B cell (primary cell): ENCODE results near the gene ARHGEF10L. TPM values are rescaled to one million over a fixed set of nuclear protein-coding genes. Genes with fewer than 3 reads are reported as not detected.

ENCODE experiments used
- ATAC-seq: fragments of 200-7000 bp; cut with Tn5 transposase; one replicate; pipeline ENCODE4 v1.10.0; 2021; ENCODE audit warnings: low read depth, mild to moderate bottlenecking, moderate number of reproducible peaks, moderate library complexity
- CTCF ChIA-PET: fragments of 350-600 bp; sonication (Branson Sonifier 250); formaldehyde crosslinking; loops from one replicate; lab custom pipeline; 2021; ENCODE audit warnings: antibody characterized with exemption, inconsistent platforms; lab: Charles Lee
- POLR2A ChIA-PET: fragments of 350-600 bp; sonication (Branson Sonifier 250); formaldehyde crosslinking; loops from one replicate; lab custom pipeline; 2021; ENCODE audit warnings: antibody characterized with exemption; lab: Charles Lee
- DNase-seq: peaks from one replicate; pipeline ENCODE4 v3.0.0; 2013
- H2AFZ ChIP-seq: 2 replicates; pipeline ENCODE4 v1.6.1; 2012; ENCODE audit warnings: mild to moderate bottlenecking, low read depth, low read length; ENCODE audit not compliant: insufficient read depth, poor library complexity, severe bottlenecking
- H3K27ac ChIP-seq, 2 donors: 1 replicate in 1 of 2; 2 replicates in 1 of 2; pipeline ENCODE4 v1.5.1; 2012 to 2013; ENCODE audit warnings: low read length in 2 of 2, mild to moderate bottlenecking in 2 of 2, moderate library complexity in 1 of 2
- H3K27me3 ChIP-seq, 4 experiments: fragments of 200-600 bp in 1 of 4; sonication (generic) in 1 of 4; replicated peaks in 1 of 4; 1 replicate in 2 of 4; 2 replicates in 2 of 4; pipeline versions ENCODE4 v1.6.1 to v1.7.0; 2013 to 2016; ENCODE audit warnings: low read length in 3 of 4, mild to moderate bottlenecking in 2 of 4, mixed read lengths in 1 of 4, moderate library complexity in 1 of 4; ENCODE audit not compliant: insufficient read depth in 4 of 4, control insufficient read depth in 3 of 4; ENCODE audit errors: control extremely low read depth in 1 of 4
- H3K36me3 ChIP-seq, 2 experiments: replicated peaks in 1 of 2; 1 replicate in 1 of 2; 2 replicates in 1 of 2; pipeline versions ENCODE4 v1.6.1 to v1.7.1; 2013; ENCODE audit warnings: low read length in 1 of 2; ENCODE audit not compliant: insufficient read depth in 2 of 2, control insufficient read depth in 1 of 2; ENCODE audit errors: control extremely low read depth in 1 of 2, extremely low read depth in 1 of 2
- H3K4me1 ChIP-seq, 2 donors: fragments of 200-600 bp in 1 of 2; sonication (generic) in 1 of 2; 1 replicate in 1 of 2; 2 replicates in 1 of 2; pipeline versions ENCODE4 v1.5.1 to v1.6.1; 2013 to 2017; ENCODE audit warnings: low read length in 2 of 2; ENCODE audit not compliant: control insufficient read depth in 2 of 2, insufficient read depth in 2 of 2
- H3K4me2 ChIP-seq: replicated peaks from 2 replicates; pipeline ENCODE3; 2012; ENCODE audit warnings: mild to moderate bottlenecking, low read depth, low read length; ENCODE audit not compliant: poor library complexity, severe bottlenecking
- H3K4me3 ChIP-seq, 5 experiments: fragments of 200-600 bp in 1 of 5; sonication (generic) in 1 of 5; 1 replicate in 3 of 5; 2 replicates in 2 of 5; pipeline versions ENCODE4 v1.5.1 to v1.7.0; 2011 to 2016; ENCODE audit warnings: low read length in 4 of 5, mild to moderate bottlenecking in 4 of 5, low read depth in 2 of 5, control low read depth in 1 of 5, moderate library complexity in 1 of 5; ENCODE audit not compliant: insufficient read depth in 1 of 5; ENCODE audit errors: control extremely low read depth in 1 of 5, extremely low read depth in 1 of 5
- H3K79me2 ChIP-seq: fragments of 200-600 bp; sonication (generic); one replicate; pipeline ENCODE4 v1.6.0; 2016; ENCODE audit warnings: low read length; ENCODE audit not compliant: control insufficient read depth, insufficient read depth
- H3K9ac ChIP-seq: fragments of 200-600 bp; sonication (generic); 2 replicates; pipeline ENCODE4 v1.6.1; 2017; ENCODE audit warnings: mild to moderate bottlenecking, low read length, moderate library complexity
- H3K9me3 ChIP-seq, 3 donors: one replicate each; pipeline versions ENCODE4 v1.6.1 to v1.7.1; 2013; ENCODE audit warnings: low read length in 2 of 3; ENCODE audit not compliant: control insufficient read depth in 2 of 3, insufficient read depth in 1 of 3; ENCODE audit errors: control extremely low read depth in 1 of 3
- H4K20me1 ChIP-seq: 2 replicates; pipeline ENCODE4 v1.6.0; 2012; ENCODE audit warnings: mild to moderate bottlenecking, low read length; ENCODE audit not compliant: insufficient read depth, control insufficient read depth, poor library complexity, severe bottlenecking
- H3K27ac Mint-ChIP-seq: one replicate; pipeline ENCODE4 v1.8.0; 2021; ENCODE audit warnings: mixed read lengths
- H3K27me3 Mint-ChIP-seq: one replicate; pipeline ENCODE4 v1.8.0; 2021; ENCODE audit warnings: mixed read lengths
- H3K4me1 Mint-ChIP-seq: one replicate; pipeline ENCODE4 v1.8.0; 2021; ENCODE audit warnings: mixed read lengths
- H3K4me3 Mint-ChIP-seq: one replicate; pipeline ENCODE4 v1.8.0; 2021; ENCODE audit warnings: mixed read lengths
- H3K9me3 Mint-ChIP-seq: one replicate; pipeline ENCODE4 v1.8.0; 2022; ENCODE audit warnings: mixed read lengths; ENCODE audit not compliant: insufficient read depth
- CTCF ChIP-seq: fragments of 200-600 bp; IDR thresholded peaks from one replicate; pipeline ENCODE4 v1.8.0; 2022; ENCODE audit warnings: antibody characterized with exemption, mild to moderate bottlenecking
- EZH2 ChIP-seq: IDR thresholded peaks from 2 replicates; pipeline ENCODE4 v1.6.1; 2012; ENCODE audit warnings: borderline replicate concordance, low read depth, mild to moderate bottlenecking, moderate library complexity, low read length; ENCODE audit not compliant: insufficient read depth, poor library complexity, severe bottlenecking
- WGBS: methylation state at CpG from one replicate; pipeline ENCODE4 v1.1.5; 2013; ENCODE audit warnings: missing lambda C conversion rate; ENCODE audit not compliant: insufficient coverage; 5-methylcytosine and 5-hydroxymethylcytosine counted together
- intact Hi-C: fragments of 100-400 bp; cut with micrococcal nuclease; formaldehyde crosslinking; loops from one replicate; pipeline ENCODE4 v1.10.0; 2022
- polyA plus RNA-seq: library from polyadenylated mRNA; depleted of rRNA; stranded (reverse); fragments of >200 nt; gene quantifications from 2 replicates; pipeline ENCODE4 v1.2.3, GENCODE V29; 2012
- total RNA-seq, 2 donors: library from RNA; stranded (reverse); fragments of 120-200 nt in 1 of 2; gene quantifications; 1 replicate in 1 of 2; 2 replicates in 1 of 2; pipeline versions ENCODE4 v1.2.3 to v1.2.4, GENCODE V29; 2013 to 2022

The ARHGEF10L gene
- total and polyA plus RNA-seq, 2 donors (not counting 1 experiment from before 2014, with no cell fraction given): 2.0 to 4.9 TPM

GRCh38 chr1:17545356-17545755 lies 5.9 kb downstream of the ARHGEF10L start:
- H3K27me3 ChIP-seq: peaks cover 0 to 20% (median 6%) of the 10 kb centered on the region in 4 experiments
- DNase-seq (no peak), ATAC-seq (no peak)
- H3K4me1 Mint-ChIP-seq: peaks cover 3% of the 10 kb centered on the region
- no peak overlapping the region for H3K27ac ChIP-seq
- H3K4me1 ChIP-seq: peaks cover under 1 to 8% of the 10 kb centered on the region in 2 donors
- peaks cover 0 to 3% (median 0%) of the 10 kb centered on the region in 3 donors for H3K9me3 ChIP-seq
- no peak overlapping the region for H2AFZ ChIP-seq
- no peak overlapping the region for H3K4me2 ChIP-seq
- H3K4me3 ChIP-seq: no peak overlapping the region
- no peak overlapping the region for H3K27ac Mint-ChIP-seq
- intact Hi-C loops: no loop called here
- H3K9me3 Mint-ChIP-seq: peaks cover 2% of the 10 kb centered on the region
- POLR2A ChIA-PET: no interaction called here
- peaks cover 33% of the 10 kb centered on the region for H3K27me3 Mint-ChIP-seq
- no peak for TF ChIP-seq CTCF
- no peak for TF ChIP-seq EZH2
- WGBS: 86% methylated on average over 2 of the region's 2 CpGs
- H3K36me3 ChIP-seq: no peaks in the 10 kb centered on the region
- H3K79me2 ChIP-seq: no peaks in the 10 kb centered on the region
- CTCF ChIA-PET: no interaction called here
- no peak overlapping the region for H3K9ac ChIP-seq
- no peak overlapping the region for H3K4me3 Mint-ChIP-seq
- no peaks in the 10 kb centered on the region for H4K20me1 ChIP-seq

- no peaks in the 10 kb centered on the region for H3K79me2 ChIP-seq
- Mint-ChIP-seq H3K4me1 (no peaks in the 10 kb centered on the region), H3K9me3 (peaks cover 2% of the 10 kb centered on the region), H3K27me3 (peaks cover 32% of the 10 kb centered on the region), H3K4me3 (no peak overlapping the region), H3K27ac (no peak overlapping the region)
- H3K4me1 ChIP-seq: no peaks in the 10 kb centered on the region
- ATAC-seq: no peak
- DNase-seq: no peak
- ChIA-PET CTCF (interaction anchor here (1.4 kb wide), 1 partner anchor 13 kb away, joined by 3 read pairs; no protein-coding TSS in a partner anchor), POLR2A (no interaction called here)
- H2AFZ ChIP-seq: no peak overlapping the region
- no peak overlapping the region for H3K4me2 ChIP-seq
- WGBS: 73% methylated on average over 2 of the region's 8 CpGs
- intact Hi-C loops: no loop called here
- H3K27ac ChIP-seq: no peak overlapping the region
- H3K27me3 ChIP-seq: peaks cover 0 to 9% (median 1%) of the 10 kb centered on the region in 4 experiments
- no peak overlapping the region for H3K4me3 ChIP-seq
- H3K9ac ChIP-seq: no peak overlapping the region
- TF ChIP-seq EZH2: no peak
- no peaks in the 10 kb centered on the region for H3K9me3 ChIP-seq
- no peaks in the 10 kb centered on the region for H4K20me1 ChIP-seq
- no peaks in the 10 kb centered on the region for H3K36me3 ChIP-seq
Observed at GRCh38 chr1:17546946-17547670, 7.6 kb downstream of the ARHGEF10L start.
